ENCODE measurements around the gene COA7. TPM values are rescaled to one million over a fixed set of nuclear protein-coding genes. Genes with fewer than 3 reads are reported as not detected.
"Not testable (repeated sequence)": the region's sequence is repeated elsewhere in the genome, so short reads cannot be mapped to it uniquely, and the experiment has no call there.

COA7 gene
- total RNA-seq, 1 experiment from 2014 or later = 38.9 TPM

DNA sequence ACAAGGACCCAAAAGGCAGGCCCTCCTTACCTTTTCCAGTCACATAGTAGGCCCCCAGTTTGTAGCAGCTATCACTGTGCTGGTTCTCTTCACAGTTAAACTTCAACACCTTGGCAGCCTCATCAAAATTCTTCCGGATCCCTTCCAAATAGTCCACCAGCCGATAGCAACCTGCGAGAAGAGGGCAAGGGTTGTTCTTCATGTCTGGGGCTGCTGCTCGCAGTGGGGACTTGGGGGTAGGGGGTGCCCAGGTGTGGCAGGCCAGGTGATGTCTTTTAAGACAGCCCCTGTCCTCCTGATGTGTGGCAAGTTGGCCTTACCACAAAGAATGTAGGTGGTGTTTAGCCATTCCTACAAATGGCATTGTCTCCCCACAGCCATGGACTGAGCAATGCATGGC lies 5.5 kb downstream of the COA7 start:
- POLR2A ChIA-PET = no interaction called here
- intact Hi-C loops (cut with micrococcal nuclease) = no loop called here
- TF ChIP-seq, protein P1, sequence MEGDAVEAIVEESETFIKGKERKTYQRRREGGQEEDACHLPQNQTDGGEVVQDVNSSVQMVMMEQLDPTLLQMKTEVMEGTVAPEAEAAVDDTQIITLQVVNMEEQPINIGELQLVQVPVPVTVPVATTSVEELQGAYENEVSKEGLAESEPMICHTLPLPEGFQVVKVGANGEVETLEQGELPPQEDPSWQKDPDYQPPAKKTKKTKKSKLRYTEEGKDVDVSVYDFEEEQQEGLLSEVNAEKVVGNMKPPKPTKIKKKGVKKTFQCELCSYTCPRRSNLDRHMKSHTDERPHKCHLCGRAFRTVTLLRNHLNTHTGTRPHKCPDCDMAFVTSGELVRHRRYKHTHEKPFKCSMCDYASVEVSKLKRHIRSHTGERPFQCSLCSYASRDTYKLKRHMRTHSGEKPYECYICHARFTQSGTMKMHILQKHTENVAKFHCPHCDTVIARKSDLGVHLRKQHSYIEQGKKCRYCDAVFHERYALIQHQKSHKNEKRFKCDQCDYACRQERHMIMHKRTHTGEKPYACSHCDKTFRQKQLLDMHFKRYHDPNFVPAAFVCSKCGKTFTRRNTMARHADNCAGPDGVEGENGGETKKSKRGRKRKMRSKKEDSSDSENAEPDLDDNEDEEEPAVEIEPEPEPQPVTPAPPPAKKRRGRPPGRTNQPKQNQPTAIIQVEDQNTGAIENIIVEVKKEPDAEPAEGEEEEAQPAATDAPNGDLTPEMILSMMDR (IDR thresholded peaks at IDR 0.05; ENCODE audit: unreplicated experiment) = no peak
- Mint-ChIP-seq H3K9me3 (ENCODE audit: unreplicated experiment) (no peaks in the 10 kb centered on the region), H3K4me3 (ENCODE audit: unreplicated experiment) (no peak overlapping the region), H3K27me3 (ENCODE audit: insufficient read depth, unreplicated experiment) (no peaks in the 10 kb centered on the region), H3K4me1 (ENCODE audit: insufficient read depth, unreplicated experiment) (peaks cover 8% of the 10 kb centered on the region), H3K36me3 (ENCODE audit: insufficient read depth, unreplicated experiment) (peaks cover 86% of the 10 kb centered on the region), H3K27ac (ENCODE audit: low read depth, unreplicated experiment) (peak overlapping the region; percentile 39)
- BruUV-seq (replicated peaks) = no TSS peak
- no peak for DNase-seq (ENCODE audit: unreplicated experiment)
- CTCF ChIA-PET = interaction anchor here (0.5 to 0.6 kb wide), 2 partner anchors 199 to 530 kb away, joined by 3 read pairs; no protein-coding TSS in a partner anchor

GRCh38 chr1:52691821-52692220 lies 6.3 kb downstream of the COA7 start:
- Mint-ChIP-seq H3K27ac (ENCODE audit: low read depth, unreplicated experiment) (no peak overlapping the region), H3K27me3 (ENCODE audit: insufficient read depth, unreplicated experiment) (no peaks in the 10 kb centered on the region), H3K4me1 (ENCODE audit: insufficient read depth, unreplicated experiment) (peaks cover 8% of the 10 kb centered on the region), H3K9me3 (ENCODE audit: unreplicated experiment) (no peaks in the 10 kb centered on the region), H3K36me3 (ENCODE audit: insufficient read depth, unreplicated experiment) (peaks cover 89% of the 10 kb centered on the region), H3K4me3 (ENCODE audit: unreplicated experiment) (no peak overlapping the region)
- CTCF ChIA-PET = interaction anchor here (0.6 kb wide), 1 partner anchor 198 kb away, joined by 3 read pairs; no protein-coding TSS in a partner anchor
- POLR2A ChIA-PET = interaction anchor here (0.7 kb wide), 1 partner anchor 722 kb away, joined by 3 read pairs; no protein-coding TSS in a partner anchor
- DNase-seq (ENCODE audit: unreplicated experiment) = no peak
- BruUV-seq (replicated peaks) = no TSS peak
- TF ChIP-seq, protein P1 (IDR thresholded peaks at IDR 0.05; ENCODE audit: unreplicated experiment) = no peak
- intact Hi-C loops (cut with micrococcal nuclease) = no loop called here

DNA sequence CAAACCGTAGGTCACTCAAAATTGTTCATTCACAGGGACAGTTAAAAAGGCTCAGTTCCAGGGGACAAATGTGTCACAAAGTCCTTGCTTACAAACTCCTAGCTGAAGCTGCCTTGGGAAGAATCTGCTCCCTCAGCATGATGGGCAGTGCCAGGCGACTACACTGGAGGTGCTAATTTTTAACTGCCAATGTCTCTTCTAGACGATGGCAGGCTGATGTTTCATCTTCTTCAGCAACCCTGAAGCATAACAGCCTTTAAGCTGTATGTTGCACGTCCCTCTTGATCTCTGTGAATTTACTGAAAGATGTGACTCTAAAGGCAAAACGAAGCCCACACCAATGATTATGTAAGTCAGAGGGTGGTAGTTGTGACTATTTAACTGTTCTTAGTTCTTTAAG lies 11.3 kb downstream of the COA7 start:
- CTCF ChIA-PET = interaction anchor here (0.7 to 3.7 kb wide), 26 partner anchors 11 to 500 kb away, joined by 3 to 30 read pairs (median 4); no protein-coding TSS in a partner anchor

DNA sequence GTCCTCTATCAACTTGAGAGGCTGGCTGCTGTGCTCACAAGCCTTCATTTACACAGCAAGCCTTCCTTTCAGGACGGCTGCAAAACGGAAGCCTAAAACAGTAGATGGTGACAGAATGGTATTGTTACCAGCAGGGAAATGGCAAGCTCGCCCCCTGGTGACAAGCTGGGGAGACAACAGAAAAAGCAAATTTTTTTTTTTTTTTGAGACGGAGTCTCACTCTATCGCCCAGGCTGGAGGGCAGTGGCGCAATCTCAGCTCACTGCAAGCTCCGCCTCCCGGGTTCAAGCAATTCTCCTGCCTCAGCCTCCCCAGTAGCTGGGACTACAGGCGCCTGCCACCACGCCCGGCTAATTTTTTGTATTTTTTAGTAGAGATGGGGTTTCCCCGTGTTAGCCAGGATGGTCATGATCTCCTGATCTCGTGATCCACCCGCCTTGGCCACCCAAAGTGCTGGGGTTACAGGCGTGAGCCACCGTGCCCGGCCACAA lies 11.8 kb downstream of the COA7 start:
- H3K4me1 Mint-ChIP-seq (ENCODE audit: insufficient read depth, unreplicated experiment); H3K9me3 Mint-ChIP-seq (ENCODE audit: unreplicated experiment); H3K4me3 Mint-ChIP-seq (ENCODE audit: unreplicated experiment); BruUV-seq (replicated peaks); H3K27me3 Mint-ChIP-seq (ENCODE audit: insufficient read depth, unreplicated experiment): not testable (repeated sequence)
- TF ChIP-seq, protein P1 (IDR thresholded peaks at IDR 0.05; ENCODE audit: unreplicated experiment) = peak; percentile 73
- DNase-seq (ENCODE audit: unreplicated experiment) = peak; percentile 74
- peaks cover 68% of the 10 kb centered on the region for H3K36me3 Mint-ChIP-seq (ENCODE audit: insufficient read depth, unreplicated experiment)
- peak overlapping the region; percentile 46 for H3K27ac Mint-ChIP-seq (ENCODE audit: low read depth, unreplicated experiment)
- intact Hi-C loops (cut with micrococcal nuclease) = loop anchor here (1.0 to 10.0 kb wide), 6 partner anchors 134 to 789 kb away; partner anchors contain the start of genes CC2D1B, ORC1 and PRPF38A
- ChIA-PET CTCF (interaction anchor here (0.6 to 3.7 kb wide), 33 partner anchors 10 to 1078 kb away, joined by 3 to 30 read pairs (median 4); partner anchors contain the start of gene COA7), POLR2A (interaction anchor here (0.6 to 5.8 kb wide), 14 partner anchors 11 to 321 kb away, joined by 3 to 40 read pairs (median 4); partner anchors contain the start of genes CC2D1B, ORC1, PRPF38A and TUT4)

More for the DNA sequence above, 11.3 kb downstream of the COA7 start:
- TF ChIP-seq, protein P1 (IDR thresholded peaks at IDR 0.05; ENCODE audit: unreplicated experiment) = no peak
- BruUV-seq (replicated peaks) = TSS peak; percentile 15
- POLR2A ChIA-PET = interaction anchor here (0.6 to 5.8 kb wide), 12 partner anchors 10 to 282 kb away, joined by 3 to 40 read pairs (median 4); partner anchors contain the start of genes ORC1, PRPF38A and TUT4
- Mint-ChIP-seq H3K36me3 (ENCODE audit: insufficient read depth, unreplicated experiment) (peaks cover 74% of the 10 kb centered on the region), H3K27me3 (ENCODE audit: insufficient read depth, unreplicated experiment) (no peaks in the 10 kb centered on the region), H3K9me3 (ENCODE audit: unreplicated experiment) (no peaks in the 10 kb centered on the region), H3K4me3 (ENCODE audit: unreplicated experiment) (no peak overlapping the region), H3K27ac (ENCODE audit: low read depth, unreplicated experiment) (no peak overlapping the region), H3K4me1 (ENCODE audit: insufficient read depth, unreplicated experiment) (peaks cover 5% of the 10 kb centered on the region)
- DNase-seq (ENCODE audit: unreplicated experiment) = no peak
- intact Hi-C loops (cut with micrococcal nuclease) = loop anchor here (1.0 to 10.0 kb wide), 6 partner anchors 135 to 790 kb away; partner anchors contain the start of genes CC2D1B, ORC1 and PRPF38A

Data from MCF 10A (cell line).